GM20000 (cell line): ENCODE measurements around the gene BRSK2.
"Not testable (repeated sequence)": the region's sequence is repeated elsewhere in the genome, so short reads cannot be mapped to it uniquely, and the experiment has no call there.

Experiments used
- DNase-seq: peaks from one replicate; pipeline ENCODE4 v3.0.0; 2012; ENCODE audit warnings: low spot score
- CTCF ChIP-seq: IDR thresholded peaks from 2 replicates; pipeline ENCODE4 v1.5.1; 2012; ENCODE audit warnings: mild to moderate bottlenecking, control low read depth; ENCODE audit errors: extremely low read depth, missing control alignments

BRSK2 gene

GRCh38 chr11:1358286-1358685 is 31.4 kb upstream of the BRSK2 start:
- no peak for DNase-seq
- TF ChIP-seq CTCF: no peak

- DNase-seq: not testable (repeated sequence)
Observed at GRCh38 chr11:1358931-1359330, 30.8 kb upstream of the BRSK2 start.

GRCh38 chr11:1359556-1359955 is 30.2 kb upstream of the BRSK2 start:
- no peak for DNase-seq
- no peak for TF ChIP-seq CTCF

GRCh38 chr11:1360181-1360834 is 29.4 kb upstream of the BRSK2 start:
- no peak for TF ChIP-seq CTCF

GRCh38 chr11:1360835-1361357 is 28.8 kb upstream of the BRSK2 start:
- no peak for TF ChIP-seq CTCF
- DNase-seq: no peak

More at GRCh38 chr11:1360181-1360834, 29.4 kb upstream of the BRSK2 start:
- no peak for DNase-seq

GRCh38 chr11:1361882-1362281 is 27.9 kb upstream of the BRSK2 start:
- TF ChIP-seq CTCF: no peak
- DNase-seq: no peak

GRCh38 chr11:1367721-1368120 is 22.0 kb upstream of the BRSK2 start:
- DNase-seq: no peak
- no peak for TF ChIP-seq CTCF

- DNase-seq: no peak
- TF ChIP-seq CTCF: no peak
Observed at GRCh38 chr11:1368216-1368615, 21.5 kb upstream of the BRSK2 start.
